HUDEP-2 (cell line): Measurements from ENCODE around the gene CUL3.
A peak's percentile ranks its signal among the peaks of the same experiment; 100 is the strongest.
"Not testable (repeated sequence)": the region's sequence is repeated elsewhere in the genome, so short reads cannot be mapped to it uniquely, and the experiment has no call there.

Source experiments
- DNase-seq, 76 experiments: peaks; one replicate each; lab custom pipeline; 2025; ENCODE audit not compliant: unreplicated experiment in 76 of 76; lab: John Stamatoyannopoulos, UW

The CUL3 gene

GRCh38 chr2:224545884-224546644, 39.1 kb downstream of the CUL3 start:
- peak in 21 of 76 experiments; percentile 6 to 67 (median 31) for DNase-seq

DNA sequence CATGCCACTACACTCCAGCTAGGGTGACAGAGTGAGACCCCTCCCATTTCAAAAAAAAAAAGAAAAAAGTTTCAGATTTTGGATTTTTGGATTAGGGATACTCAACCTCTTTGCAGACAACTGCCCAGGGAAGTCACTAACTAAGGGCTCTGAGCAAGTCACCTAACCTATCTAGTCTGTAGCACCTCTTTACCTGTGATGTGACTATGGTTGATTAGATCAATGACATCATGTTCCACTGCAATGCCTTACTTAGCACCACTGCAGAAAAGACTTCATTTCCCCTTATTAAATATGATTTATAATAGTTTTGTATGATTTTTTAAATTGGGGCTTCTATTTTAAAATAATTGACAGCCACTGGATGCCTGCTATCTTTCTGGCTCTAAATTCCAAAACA, 41.2 kb downstream of the CUL3 start:
- no peak for DNase-seq

- no peak for DNase-seq
Measured at GRCh38 chr2:224538561-224539138, 46.5 kb downstream of the CUL3 start.

- DNase-seq: no peak
Measured at GRCh38 chr2:224532931-224533330, 52.2 kb downstream of the CUL3 start.

DNA sequence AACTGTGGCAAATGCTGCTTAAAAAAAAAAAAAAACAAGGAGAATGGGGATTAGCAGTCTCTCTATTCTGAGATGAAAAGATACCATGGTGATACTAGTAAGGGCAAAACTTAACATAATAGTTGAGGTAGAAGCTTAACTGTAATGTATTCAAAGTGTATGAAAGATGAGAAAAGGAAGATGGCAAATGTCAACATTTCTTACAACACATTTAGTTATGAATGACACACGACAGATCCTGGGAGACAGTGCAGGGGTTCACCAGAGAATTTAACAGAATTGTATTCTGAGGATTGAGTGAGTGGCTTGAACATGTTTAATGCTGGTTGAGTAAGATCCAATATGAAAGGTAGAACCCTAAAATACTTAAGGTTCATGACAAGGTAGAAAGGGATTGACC, 52.7 kb downstream of the CUL3 start:
- no peak for DNase-seq

DNA sequence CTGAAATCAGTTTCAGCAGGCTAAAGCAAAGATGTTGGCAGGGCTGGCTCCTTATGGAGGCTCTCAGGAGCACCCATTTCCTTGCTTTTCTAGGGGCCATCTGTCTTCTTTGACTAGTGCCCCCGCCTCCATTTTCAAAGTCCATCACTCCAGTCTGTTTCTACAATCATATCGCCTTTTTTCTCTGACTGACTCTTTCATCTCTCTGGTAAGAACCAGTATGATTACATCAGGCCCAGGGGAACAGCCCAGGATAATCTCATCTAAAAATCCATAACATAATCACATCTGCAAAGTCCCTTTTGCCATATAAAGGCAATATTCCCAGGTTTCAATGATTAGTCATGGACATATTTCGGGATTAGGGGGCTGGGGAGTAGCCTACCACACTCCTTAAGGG, 57.0 kb downstream of the CUL3 start:
- no peak for DNase-seq

GRCh38 chr2:224525774-224526173, 59.4 kb downstream of the CUL3 start:
- DNase-seq: no peak

- no peak for DNase-seq
Measured at GRCh38 chr2:224524657-224525056, 60.5 kb downstream of the CUL3 start.

- DNase-seq: no peak
Measured at GRCh38 chr2:224523626-224524577, 61.3 kb downstream of the CUL3 start.

DNA sequence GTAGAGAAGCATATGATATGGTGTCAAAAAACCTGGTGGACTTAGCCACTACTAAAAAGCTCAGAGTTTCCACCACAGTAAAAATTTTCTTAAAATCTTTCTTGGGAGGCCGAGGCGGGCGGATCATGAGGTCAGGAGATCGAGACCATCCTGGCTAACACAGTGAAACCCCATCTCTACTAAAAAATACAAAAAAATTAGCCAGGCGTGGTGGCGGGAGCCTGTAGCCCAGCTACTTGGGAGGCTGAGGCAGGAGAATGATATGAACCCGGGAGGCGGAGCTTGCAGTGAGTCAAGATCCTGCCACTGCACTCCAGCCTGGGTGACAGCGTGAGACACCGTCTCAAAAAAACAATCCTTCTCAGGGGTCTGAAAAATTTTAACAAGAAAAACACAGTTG, 62.7 kb downstream of the CUL3 start:
- DNase-seq: not testable (repeated sequence)

DNA sequence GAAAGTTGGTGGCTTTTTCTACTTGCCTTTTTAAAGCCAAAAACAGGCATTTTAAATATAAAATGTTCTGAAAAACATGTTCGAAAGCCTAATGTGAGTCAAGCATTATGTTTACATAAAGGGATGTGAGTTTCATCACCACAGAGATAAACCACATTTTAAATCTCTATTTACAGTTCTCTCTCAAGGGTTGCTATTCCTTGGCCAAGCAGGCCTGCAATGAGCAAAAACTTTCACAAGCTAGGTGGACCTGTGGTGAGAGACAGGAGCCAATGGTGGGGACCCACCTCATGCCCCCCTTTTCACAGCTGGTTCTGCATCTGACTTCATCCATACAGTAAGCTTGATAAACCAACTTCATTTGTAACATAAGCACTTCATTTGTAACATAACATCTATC, 65.1 kb downstream of the CUL3 start:
- no peak for DNase-seq

DNA sequence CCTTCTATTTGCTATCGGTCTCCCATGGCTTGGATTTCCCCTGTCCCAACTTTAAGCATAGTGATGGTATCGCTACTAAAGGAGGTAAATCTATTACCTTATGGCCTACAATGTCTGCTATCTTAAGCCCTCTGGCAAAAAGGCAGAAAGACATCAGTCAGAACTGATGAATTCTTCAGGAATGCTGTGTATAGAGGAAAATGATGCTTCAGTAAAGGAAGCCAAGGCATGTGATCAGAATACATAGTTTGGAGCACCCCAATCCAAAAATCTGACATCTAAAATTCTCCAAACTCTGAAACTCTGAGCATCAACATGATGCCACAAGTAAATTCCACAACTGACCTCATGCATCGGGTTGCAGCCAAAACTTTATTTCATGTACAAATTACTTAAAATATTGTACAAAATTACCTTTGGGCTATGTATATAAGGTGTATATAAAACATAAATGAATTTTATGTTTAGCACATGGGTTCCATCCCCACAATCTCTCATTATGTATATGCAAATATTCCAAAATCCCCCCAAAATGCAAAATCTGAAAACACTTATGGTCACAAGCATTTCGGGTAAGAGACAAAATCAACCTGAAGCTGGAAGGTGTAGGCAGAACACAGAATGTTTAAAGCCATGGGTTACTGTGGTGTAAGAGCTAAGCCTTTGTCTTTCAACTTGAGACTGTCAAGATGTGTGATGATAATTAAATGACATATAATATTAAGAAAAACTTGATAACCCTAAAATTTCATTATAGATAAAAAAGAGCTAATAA, 66.2 kb downstream of the CUL3 start:
- no peak for DNase-seq

DNA sequence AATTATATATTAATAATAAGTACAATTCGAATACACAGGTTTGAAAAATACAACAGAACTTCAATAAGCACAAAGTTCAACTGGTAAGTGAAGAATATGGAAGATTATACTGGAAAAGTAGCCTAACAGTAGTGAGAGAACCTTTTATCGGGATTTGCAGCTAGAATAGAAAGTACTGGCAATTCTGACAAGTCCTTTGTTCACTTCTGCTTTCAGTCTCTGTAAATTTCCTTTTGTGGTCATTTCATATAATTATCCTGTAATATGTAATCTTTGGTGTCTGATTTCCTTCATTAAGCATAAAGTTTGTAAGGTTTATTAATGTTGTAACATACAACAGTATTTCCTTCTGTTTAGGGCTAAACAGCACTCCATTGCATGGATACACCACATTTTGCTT, 67.2 kb downstream of the CUL3 start:
- no peak for DNase-seq

DNA sequence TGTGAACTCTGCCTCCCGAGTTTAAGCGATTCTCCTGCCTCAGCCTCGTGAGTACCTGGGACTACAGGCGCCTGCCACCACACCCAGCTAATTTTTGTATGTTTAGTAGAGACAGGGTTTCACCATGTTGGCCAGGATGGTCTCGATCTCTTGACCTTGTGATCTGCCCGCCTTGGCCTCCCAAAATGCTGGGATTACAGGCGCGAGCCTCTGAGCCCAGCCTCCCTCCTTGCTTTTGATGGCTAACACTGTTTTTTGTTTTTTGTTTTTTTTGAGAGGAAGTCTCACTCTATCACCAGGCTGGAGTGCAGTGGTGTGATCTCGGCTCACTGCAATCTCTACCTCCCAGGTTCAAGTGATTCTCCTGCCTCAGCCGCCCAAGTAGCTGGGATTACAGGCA, 68.8 kb downstream of the CUL3 start:
- not testable (repeated sequence) for DNase-seq

GRCh38 chr2:224513991-224514390, 71.2 kb downstream of the CUL3 start:
- DNase-seq: no peak

- DNase-seq: no peak
Measured at GRCh38 chr2:224507789-224508188, 77.4 kb downstream of the CUL3 start.

- no peak for DNase-seq
Measured at GRCh38 chr2:224506494-224506893, 78.7 kb downstream of the CUL3 start.

DNA sequence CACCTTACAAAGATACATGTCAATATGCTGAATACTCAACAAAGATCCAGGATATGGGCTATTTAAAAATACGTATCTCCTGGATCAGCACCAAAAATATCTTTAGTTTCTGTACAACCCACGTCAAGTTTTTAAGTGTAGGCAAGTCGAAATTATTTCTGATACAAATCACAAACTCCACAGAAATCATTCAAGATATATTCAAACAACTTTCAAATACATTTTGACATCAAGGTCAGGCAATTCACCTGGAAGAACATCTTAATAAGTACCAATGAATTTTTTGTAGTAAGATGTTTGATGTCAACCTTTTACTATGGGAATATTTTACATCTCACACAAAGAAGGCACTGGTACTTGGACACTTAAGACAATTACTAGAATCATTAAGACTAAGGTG, 86.2 kb downstream of the CUL3 start:
- DNase-seq: no peak

- DNase-seq: no peak
Measured at GRCh38 chr2:224492531-224492930, 92.6 kb downstream of the CUL3 start.

- DNase-seq: not testable (repeated sequence)
Measured at GRCh38 chr2:224487940-224488339, 97.2 kb downstream of the CUL3 start.
